ENCODE results near the gene STK33. TPM values are rescaled to one million over a fixed set of nuclear protein-coding genes. Genes with fewer than 3 reads are reported as not detected.

The STK33 gene
- total RNA-seq: 0.78 and 2.7 TPM in 2 replicates

DNA sequence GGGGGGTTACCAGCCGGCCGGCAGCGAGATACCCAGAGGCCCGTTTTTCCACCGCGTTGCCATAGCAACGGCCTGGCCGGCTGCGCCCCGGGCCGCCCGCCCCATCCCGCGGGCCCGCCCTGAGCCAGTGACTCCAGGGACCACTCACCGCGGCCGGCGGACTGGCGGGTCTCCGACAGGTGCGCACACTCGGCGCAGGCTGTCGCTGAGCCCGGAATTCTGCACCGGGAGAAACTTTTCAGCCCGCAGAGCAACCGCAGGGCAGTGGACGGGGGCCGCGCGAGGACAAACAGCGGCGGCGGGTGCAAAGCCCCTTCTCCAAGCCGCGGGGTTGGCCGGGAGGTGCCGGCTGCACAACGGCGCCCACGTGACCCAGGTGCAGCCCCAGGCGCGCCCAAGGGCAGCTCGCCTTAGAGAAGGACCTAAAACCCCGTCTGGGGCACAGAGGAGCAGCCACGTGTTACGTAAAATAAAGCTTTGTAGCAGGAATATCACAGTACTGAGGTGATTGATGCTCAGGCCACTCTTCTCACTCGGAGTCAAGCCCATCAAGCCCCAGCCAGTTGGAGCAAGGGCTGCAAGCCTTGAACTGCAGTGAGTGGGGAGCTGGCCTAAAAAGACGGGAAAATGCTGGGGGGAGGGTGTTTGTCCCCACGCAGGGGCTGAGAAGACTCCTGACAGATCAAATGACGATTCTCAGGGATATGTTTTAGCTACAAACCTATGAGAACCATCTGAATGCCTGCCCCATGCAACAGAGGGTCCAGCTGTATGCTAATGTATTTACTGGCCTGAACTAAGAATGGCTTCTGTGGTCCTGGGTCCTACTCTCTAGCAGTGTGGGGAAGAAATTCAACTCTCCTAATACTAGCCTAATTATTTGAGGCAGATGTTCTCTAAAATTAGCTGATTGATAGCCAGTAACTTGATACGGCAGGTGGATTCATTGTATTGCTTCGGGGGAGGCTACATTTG is at the start of gene STK33:
TSS of gene STK33 (minus strand) at position 294 of the 975 bp plus-strand sequence. CDS start 119,323 bp downstream, outside the sequence.

Small RNA genes lying within 50 kb of the gene (small RNA-seq; reads per million reads assigned to genes)
- not detected for gene RF00601

Other genes starting within 250 kb of the STK33 start
- 10.1 and 13.1 TPM in 2 replicates for gene TRIM66, start 88.4 kb upstream of the STK33 start, total RNA-seq
- gene RPL27A, start 88.6 kb upstream of the STK33 start, total RNA-seq: 659 and 1,043 TPM in 2 replicates

All from articular chondrocyte of knee joint (primary cell).